SK-N-SH treated with all-trans-retinoic acid at 6 μM for 48 hours (cell line): ENCODE measurements around the gene CEP131.

ENCODE experiments used
- ATAC-seq: fragments of 200-7000 bp; cut with Tn5 transposase; 3 replicates; pipeline ENCODE4 v1.9.1; 2020; ENCODE audit warnings: mild to moderate bottlenecking, moderate library complexity
- ARNTL ChIP-seq: fragments of 450-650 bp; formaldehyde crosslinking; IDR thresholded peaks from 2 replicates; pipeline ENCODE4 v1.5.0; 2020; ENCODE audit warnings: low read depth, mild to moderate bottlenecking, moderate library complexity, borderline replicate concordance
- BACH2 ChIP-seq: fragments of 250-450 bp; sonication (Bioruptor Pico); IDR thresholded peaks from 2 replicates; pipeline ENCODE4 v1.9.0; 2021; ENCODE audit warnings: mild to moderate bottlenecking, borderline replicate concordance
- CSDC2 ChIP-seq: fragments of 250-450 bp; sonication (Bioruptor Pico); IDR thresholded peaks from 2 replicates; pipeline ENCODE4 v1.5.0; 2020; ENCODE audit warnings: mild to moderate bottlenecking, moderate library complexity
- ESRRG ChIP-seq: fragments of 250-450 bp; sonication (Bioruptor Pico); IDR thresholded peaks from 2 replicates; pipeline ENCODE4 v1.6.1; 2021; ENCODE audit warnings: mild to moderate bottlenecking
- GLIS3 ChIP-seq: fragments of 250-450 bp; sonication (Bioruptor Pico); IDR thresholded peaks from 2 replicates; pipeline ENCODE4 v1.5.0; 2020; ENCODE audit warnings: mild to moderate bottlenecking, moderate library complexity
- ISL1 ChIP-seq: fragments of 250-450 bp; sonication (Bioruptor Pico); IDR thresholded peaks from 2 replicates; pipeline ENCODE4 v2.1.2; 2022; ENCODE audit warnings: mild to moderate bottlenecking, moderate library complexity
- OSR1 ChIP-seq: fragments of 250-450 bp; sonication (Bioruptor Pico); IDR thresholded peaks from 2 replicates; pipeline ENCODE4 v1.8.0; 2022; ENCODE audit warnings: moderate library complexity, mild to moderate bottlenecking, inconsistent platforms
- POU6F1 ChIP-seq: fragments of 250-450 bp; sonication (Bioruptor Pico); IDR thresholded peaks from 2 replicates; pipeline ENCODE4 v1.8.0; 2021; ENCODE audit warnings: low read depth, mild to moderate bottlenecking, moderate library complexity, borderline replicate concordance
- PPARA ChIP-seq: fragments of 250-450 bp; sonication (Bioruptor Pico); IDR thresholded peaks from 2 replicates; pipeline ENCODE4 v1.5.0; 2020; ENCODE audit warnings: mild to moderate bottlenecking, borderline replicate concordance
- RARB ChIP-seq: fragments of 250-450 bp; sonication (Bioruptor Pico); IDR thresholded peaks from 2 replicates; pipeline ENCODE4 v1.8.0; 2021; ENCODE audit warnings: mild to moderate bottlenecking, moderate library complexity
- SNAI2 ChIP-seq: fragments of 250-450 bp; sonication (Bioruptor Pico); IDR thresholded peaks from 2 replicates; pipeline ENCODE4 v1.5.0; 2020; ENCODE audit warnings: mild to moderate bottlenecking, moderate library complexity
- TCF4 ChIP-seq: fragments of 250-450 bp; sonication (Bioruptor Pico); IDR thresholded peaks from 2 replicates; pipeline ENCODE4 v1.8.0; 2021; ENCODE audit warnings: mild to moderate bottlenecking, moderate library complexity, borderline replicate concordance
- ZFP3 ChIP-seq: fragments of 250-450 bp; sonication (Bioruptor Pico); IDR thresholded peaks from 2 replicates; pipeline ENCODE4 v1.5.0; 2020; ENCODE audit warnings: mild to moderate bottlenecking, moderate library complexity
- ZFP30 ChIP-seq: fragments of 450-650 bp; formaldehyde crosslinking; IDR thresholded peaks from 2 replicates; pipeline ENCODE4 v1.5.0; 2022; ENCODE audit warnings: mild to moderate bottlenecking, moderate library complexity
- ZNF565 ChIP-seq: fragments of 450-650 bp; formaldehyde crosslinking; conservative IDR thresholded peaks from 2 replicates; pipeline ENCODE4 v1.5.0; 2020; ENCODE audit warnings: low read depth, mild to moderate bottlenecking, moderate library complexity
- ZNF70 ChIP-seq: fragments of 450-650 bp; formaldehyde crosslinking; IDR thresholded peaks from 2 replicates; pipeline ENCODE4 v1.5.0; 2020; ENCODE audit warnings: mild to moderate bottlenecking, moderate library complexity
- ZNF8 ChIP-seq: fragments of 450-650 bp; formaldehyde crosslinking; IDR thresholded peaks from 2 replicates; pipeline ENCODE4 v1.5.0; 2020; ENCODE audit warnings: mild to moderate bottlenecking, moderate library complexity
- TF ChIP-seq, protein P1 (sequence below): fragments of 250-450 bp; sonication (Bioruptor Pico); IDR thresholded peaks from 2 replicates; pipeline ENCODE4 v1.5.1; 2020; ENCODE audit warnings: low read depth, mild to moderate bottlenecking, moderate library complexity
- TF ChIP-seq, protein P2 (sequence below): fragments of 250-450 bp; sonication (Bioruptor Pico); IDR thresholded peaks from 2 replicates; pipeline ENCODE4 v1.8.0; 2020; ENCODE audit warnings: mild to moderate bottlenecking, moderate library complexity, borderline replicate concordance
- TF ChIP-seq, protein P3 (sequence below): fragments of 250-450 bp; sonication (Bioruptor Pico); IDR thresholded peaks from 2 replicates; pipeline ENCODE4 v1.5.0; 2020; ENCODE audit warnings: mild to moderate bottlenecking, moderate library complexity

The CEP131 gene

DNA sequence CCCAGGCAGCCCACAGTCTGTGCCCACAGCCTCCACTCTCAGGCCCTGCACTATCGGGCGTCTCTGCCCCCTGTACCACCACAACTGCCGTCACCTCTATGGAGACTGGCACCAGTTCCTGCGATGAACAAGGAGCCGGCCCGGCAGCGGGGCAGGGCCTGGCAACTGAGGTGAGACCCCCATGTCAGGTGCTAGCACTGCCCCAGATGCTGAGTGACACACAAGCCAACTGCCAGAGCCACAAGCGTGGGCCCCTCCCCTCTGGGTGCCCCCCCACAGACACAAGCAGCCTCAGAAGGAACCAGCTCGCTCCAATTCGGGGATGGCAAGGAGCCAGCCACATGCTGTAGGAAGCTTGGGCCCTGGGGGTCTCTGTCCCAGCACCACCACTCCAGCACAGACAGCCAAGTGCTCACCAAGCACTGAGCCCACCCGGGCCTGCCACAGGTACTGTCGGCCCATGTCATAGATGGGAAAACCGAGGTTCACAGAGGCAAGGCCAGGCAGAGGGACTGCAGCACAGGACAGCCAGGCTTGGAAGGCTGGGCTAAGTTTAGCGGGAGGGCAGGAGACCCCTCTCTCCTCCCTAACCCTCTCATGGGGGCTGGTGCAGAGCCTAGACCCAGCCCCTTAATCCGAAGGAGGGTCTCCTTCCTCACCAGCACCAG is 58.9 kb downstream of the CEP131 start:
- TF ChIP-seq ESRRG (CRISPR knock-in tag) (no peak), GLIS3 (no peak), RARB (CRISPR knock-in tag) (no peak), CSDC2 (CRISPR knock-in tag) (no peak), POU6F1 (CRISPR knock-in tag) (no peak), OSR1 (CRISPR knock-in tag) (no peak), ZNF70 (CRISPR knock-in tag) (no peak), ZFP3 (CRISPR knock-in tag) (no peak), ZNF565 (no peak), ISL1 (CRISPR knock-in tag) (no peak), ZNF8 (CRISPR knock-in tag) (no peak), SNAI2 (CRISPR knock-in tag) (no peak), ZFP30 (CRISPR knock-in tag) (no peak), ARNTL (CRISPR knock-in tag) (no peak), TCF4 (CRISPR knock-in tag) (no peak), PPARA (CRISPR knock-in tag) (no peak)
- TF ChIP-seq, protein P1, sequence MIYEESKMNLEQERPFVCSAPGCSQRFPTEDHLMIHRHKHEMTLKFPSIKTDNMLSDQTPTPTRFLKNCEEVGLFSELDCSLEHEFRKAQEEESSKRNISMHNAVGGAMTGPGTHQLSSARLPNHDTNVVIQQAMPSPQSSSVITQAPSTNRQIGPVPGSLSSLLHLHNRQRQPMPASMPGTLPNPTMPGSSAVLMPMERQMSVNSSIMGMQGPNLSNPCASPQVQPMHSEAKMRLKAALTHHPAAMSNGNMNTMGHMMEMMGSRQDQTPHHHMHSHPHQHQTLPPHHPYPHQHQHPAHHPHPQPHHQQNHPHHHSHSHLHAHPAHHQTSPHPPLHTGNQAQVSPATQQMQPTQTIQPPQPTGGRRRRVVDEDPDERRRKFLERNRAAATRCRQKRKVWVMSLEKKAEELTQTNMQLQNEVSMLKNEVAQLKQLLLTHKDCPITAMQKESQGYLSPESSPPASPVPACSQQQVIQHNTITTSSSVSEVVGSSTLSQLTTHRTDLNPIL (CRISPR knock-in tag): no peak
- TF ChIP-seq, protein P2, sequence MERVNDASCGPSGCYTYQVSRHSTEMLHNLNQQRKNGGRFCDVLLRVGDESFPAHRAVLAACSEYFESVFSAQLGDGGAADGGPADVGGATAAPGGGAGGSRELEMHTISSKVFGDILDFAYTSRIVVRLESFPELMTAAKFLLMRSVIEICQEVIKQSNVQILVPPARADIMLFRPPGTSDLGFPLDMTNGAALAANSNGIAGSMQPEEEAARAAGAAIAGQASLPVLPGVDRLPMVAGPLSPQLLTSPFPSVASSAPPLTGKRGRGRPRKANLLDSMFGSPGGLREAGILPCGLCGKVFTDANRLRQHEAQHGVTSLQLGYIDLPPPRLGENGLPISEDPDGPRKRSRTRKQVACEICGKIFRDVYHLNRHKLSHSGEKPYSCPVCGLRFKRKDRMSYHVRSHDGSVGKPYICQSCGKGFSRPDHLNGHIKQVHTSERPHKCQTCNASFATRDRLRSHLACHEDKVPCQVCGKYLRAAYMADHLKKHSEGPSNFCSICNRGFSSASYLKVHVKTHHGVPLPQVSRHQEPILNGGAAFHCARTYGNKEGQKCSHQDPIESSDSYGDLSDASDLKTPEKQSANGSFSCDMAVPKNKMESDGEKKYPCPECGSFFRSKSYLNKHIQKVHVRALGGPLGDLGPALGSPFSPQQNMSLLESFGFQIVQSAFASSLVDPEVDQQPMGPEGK (CRISPR knock-in tag): no peak
- TF ChIP-seq, protein P3, sequence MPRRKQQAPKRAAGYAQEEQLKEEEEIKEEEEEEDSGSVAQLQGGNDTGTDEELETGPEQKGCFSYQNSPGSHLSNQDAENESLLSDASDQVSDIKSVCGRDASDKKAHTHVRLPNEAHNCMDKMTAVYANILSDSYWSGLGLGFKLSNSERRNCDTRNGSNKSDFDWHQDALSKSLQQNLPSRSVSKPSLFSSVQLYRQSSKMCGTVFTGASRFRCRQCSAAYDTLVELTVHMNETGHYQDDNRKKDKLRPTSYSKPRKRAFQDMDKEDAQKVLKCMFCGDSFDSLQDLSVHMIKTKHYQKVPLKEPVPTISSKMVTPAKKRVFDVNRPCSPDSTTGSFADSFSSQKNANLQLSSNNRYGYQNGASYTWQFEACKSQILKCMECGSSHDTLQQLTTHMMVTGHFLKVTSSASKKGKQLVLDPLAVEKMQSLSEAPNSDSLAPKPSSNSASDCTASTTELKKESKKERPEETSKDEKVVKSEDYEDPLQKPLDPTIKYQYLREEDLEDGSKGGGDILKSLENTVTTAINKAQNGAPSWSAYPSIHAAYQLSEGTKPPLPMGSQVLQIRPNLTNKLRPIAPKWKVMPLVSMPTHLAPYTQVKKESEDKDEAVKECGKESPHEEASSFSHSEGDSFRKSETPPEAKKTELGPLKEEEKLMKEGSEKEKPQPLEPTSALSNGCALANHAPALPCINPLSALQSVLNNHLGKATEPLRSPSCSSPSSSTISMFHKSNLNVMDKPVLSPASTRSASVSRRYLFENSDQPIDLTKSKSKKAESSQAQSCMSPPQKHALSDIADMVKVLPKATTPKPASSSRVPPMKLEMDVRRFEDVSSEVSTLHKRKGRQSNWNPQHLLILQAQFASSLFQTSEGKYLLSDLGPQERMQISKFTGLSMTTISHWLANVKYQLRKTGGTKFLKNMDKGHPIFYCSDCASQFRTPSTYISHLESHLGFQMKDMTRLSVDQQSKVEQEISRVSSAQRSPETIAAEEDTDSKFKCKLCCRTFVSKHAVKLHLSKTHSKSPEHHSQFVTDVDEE (CRISPR knock-in tag): no peak
- ATAC-seq: no peak

- no peak for TF ChIP-seq ZNF70 (CRISPR knock-in tag)
- no peak for TF ChIP-seq TCF4 (CRISPR knock-in tag)
- no peak for TF ChIP-seq ZFP30 (CRISPR knock-in tag)
- TF ChIP-seq ZFP3 (CRISPR knock-in tag): no peak
- no peak for TF ChIP-seq ZNF565
- TF ChIP-seq ESRRG (CRISPR knock-in tag): no peak
- no peak for ATAC-seq
Measured at GRCh38 chr17:81163051-81163695, 59.6 kb downstream of the CEP131 start.

- no peak for ATAC-seq
- TF ChIP-seq ZNF565 (no peak), PPARA (CRISPR knock-in tag) (no peak), ARNTL (CRISPR knock-in tag) (no peak), POU6F1 (CRISPR knock-in tag) (no peak), OSR1 (CRISPR knock-in tag) (no peak), ESRRG (CRISPR knock-in tag) (no peak), ZFP30 (CRISPR knock-in tag) (no peak), RARB (CRISPR knock-in tag) (no peak), BACH2 (CRISPR knock-in tag) (no peak), TCF4 (CRISPR knock-in tag) (no peak)
- TF ChIP-seq, protein P2 (CRISPR knock-in tag): no peak
- TF ChIP-seq, protein P1 (CRISPR knock-in tag): no peak
Measured at GRCh38 chr17:81162491-81162890, 60.3 kb downstream of the CEP131 start.
